Effector memory CD8-positive, alpha-beta T cell (primary cell): ENCODE data around the gene IFNLR1.
A peak's percentile ranks its signal among the peaks of the same experiment; 100 is the strongest.

ENCODE experiments used
- ATAC-seq: fragments of 150-1000 bp; cut with Tn5 transposase; replicated peaks from 2 replicates; pipeline ENCODE4 v1.10.0; 2021; ENCODE audit warnings: mild to moderate bottlenecking, moderate library complexity
- DNase-seq, 3 experiments: peaks; one replicate each; pipeline ENCODE4 v3.0.0; 2021
- H3K27ac Mint-ChIP-seq, 2 donors: one replicate each; pipeline ENCODE4 v1.8.0; 2022; ENCODE audit warnings: mild to moderate bottlenecking in 2 of 2, mixed read lengths in 2 of 2, moderate library complexity in 2 of 2
- H3K27me3 Mint-ChIP-seq, 2 donors: one replicate each; pipeline ENCODE4 v1.8.0; 2022; ENCODE audit warnings: mixed read lengths in 2 of 2
- H3K36me3 Mint-ChIP-seq: one replicate; pipeline ENCODE4 v1.8.0; 2022; ENCODE audit warnings: mild to moderate bottlenecking, moderate library complexity, mixed read lengths; ENCODE audit not compliant: insufficient read depth
- H3K4me1 Mint-ChIP-seq, 2 donors: one replicate each; pipeline ENCODE4 v1.8.0; 2022; ENCODE audit warnings: low read depth in 2 of 2, mixed read lengths in 2 of 2
- H3K4me3 Mint-ChIP-seq, 2 donors: one replicate each; pipeline ENCODE4 v1.8.0; 2022; ENCODE audit warnings: mild to moderate bottlenecking in 2 of 2, mixed read lengths in 2 of 2, moderate library complexity in 2 of 2
- H3K9me3 Mint-ChIP-seq, 2 donors: one replicate each; pipeline ENCODE4 v1.8.0; 2022; ENCODE audit warnings: mixed read lengths in 2 of 2

IFNLR1 gene

GRCh38 chr1:24161270-24161669 lies 25.8 kb downstream of the IFNLR1 start:
- ATAC-seq (no peak), DNase-seq (no peak)
- no peaks in the 10 kb centered on the region for H3K27me3 Mint-ChIP-seq
- H3K27ac Mint-ChIP-seq = peak overlapping the region in 1 of 2 donors; percentile 11
- H3K4me1 Mint-ChIP-seq = no peaks in the 10 kb centered on the region
- no peak overlapping the region for H3K4me3 Mint-ChIP-seq
- H3K36me3 Mint-ChIP-seq = peaks cover 3% of the 10 kb centered on the region
- no peaks in the 10 kb centered on the region for H3K9me3 Mint-ChIP-seq

GRCh38 chr1:24159366-24159765 lies 27.7 kb downstream of the IFNLR1 start:
- Mint-ChIP-seq H3K27me3 (no peaks in the 10 kb centered on the region), H3K9me3 (no peaks in the 10 kb centered on the region), H3K27ac (peak overlapping the region in 1 of 2 donors; percentile 42), H3K4me1 (no peaks in the 10 kb centered on the region), H3K4me3 (no peak overlapping the region), H3K36me3 (peaks cover 4% of the 10 kb centered on the region)
- DNase-seq (no peak), ATAC-seq (no peak)

GRCh38 chr1:24157918-24158481 lies 29.1 kb downstream of the IFNLR1 start:
- H3K27ac Mint-ChIP-seq = no peak overlapping the region
- DNase-seq (no peak), ATAC-seq (no peak)
- no peaks in the 10 kb centered on the region for H3K9me3 Mint-ChIP-seq
- H3K4me3 Mint-ChIP-seq = no peak overlapping the region
- H3K4me1 Mint-ChIP-seq = no peaks in the 10 kb centered on the region
- peaks cover 4% of the 10 kb centered on the region for H3K36me3 Mint-ChIP-seq
- H3K27me3 Mint-ChIP-seq = peaks cover 0 to 6% of the 10 kb centered on the region in 2 donors

GRCh38 chr1:24156542-24157260 lies 30.4 kb downstream of the IFNLR1 start:
- Mint-ChIP-seq H3K36me3 (peaks cover 4% of the 10 kb centered on the region), H3K4me1 (no peaks in the 10 kb centered on the region), H3K27ac (no peak overlapping the region), H3K4me3 (no peak overlapping the region), H3K9me3 (no peaks in the 10 kb centered on the region), H3K27me3 (peaks cover 0 to 19% of the 10 kb centered on the region in 2 donors)
- DNase-seq = no peak
- no peak for ATAC-seq

GRCh38 chr1:24155011-24155782 lies 31.9 kb downstream of the IFNLR1 start:
- Mint-ChIP-seq H3K4me1 (peaks cover 4 to 6% of the 10 kb centered on the region in 2 donors), H3K9me3 (no peaks in the 10 kb centered on the region), H3K4me3 (no peak overlapping the region), H3K36me3 (peaks cover 4% of the 10 kb centered on the region), H3K27ac (no peak overlapping the region), H3K27me3 (peaks cover 4 to 34% of the 10 kb centered on the region in 2 donors)
- no peak for ATAC-seq
- no peak for DNase-seq

GRCh38 chr1:24154215-24154614 lies 32.9 kb downstream of the IFNLR1 start:
- Mint-ChIP-seq H3K4me3 (no peak overlapping the region), H3K36me3 (peaks cover 4% of the 10 kb centered on the region), H3K4me1 (peaks cover 7 to 9% of the 10 kb centered on the region in 2 donors), H3K27ac (no peak overlapping the region), H3K27me3 (peaks cover 6 to 44% of the 10 kb centered on the region in 2 donors), H3K9me3 (no peaks in the 10 kb centered on the region)
- ATAC-seq (no peak), DNase-seq (no peak)

GRCh38 chr1:24152631-24153494 lies 34.2 kb downstream of the IFNLR1 start:
- Mint-ChIP-seq H3K4me3 (no peak overlapping the region), H3K4me1 (peaks cover 7 to 9% of the 10 kb centered on the region in 2 donors), H3K27me3 (peaks cover 13 to 57% of the 10 kb centered on the region in 2 donors), H3K27ac (no peak overlapping the region), H3K36me3 (peaks cover 4% of the 10 kb centered on the region), H3K9me3 (no peaks in the 10 kb centered on the region)
- ATAC-seq (no peak), DNase-seq (no peak)

GRCh38 chr1:24151175-24151533 lies 35.9 kb downstream of the IFNLR1 start:
- H3K9me3 Mint-ChIP-seq = no peaks in the 10 kb centered on the region
- no peaks in the 10 kb centered on the region for H3K36me3 Mint-ChIP-seq
- no peak overlapping the region for H3K4me3 Mint-ChIP-seq

GRCh38 chr1:24150234-24151174 lies 36.6 kb downstream of the IFNLR1 start:
- H3K36me3 Mint-ChIP-seq = no peaks in the 10 kb centered on the region
- peaks cover 7 to 9% of the 10 kb centered on the region in 2 donors for H3K4me1 Mint-ChIP-seq
- ATAC-seq (peak; percentile 98), DNase-seq (peak; percentile 85 to 92 (median 86))
- H3K27me3 Mint-ChIP-seq = peaks cover 31 to 78% of the 10 kb centered on the region in 2 donors
- H3K4me3 Mint-ChIP-seq = peak overlapping the region; percentile 43 to 54
- no peaks in the 10 kb centered on the region for H3K9me3 Mint-ChIP-seq
- no peak overlapping the region for H3K27ac Mint-ChIP-seq

More at GRCh38 chr1:24151175-24151533, 35.9 kb downstream of the IFNLR1 start:
- peaks cover 7 to 9% of the 10 kb centered on the region in 2 donors for H3K4me1 Mint-ChIP-seq
- peaks cover 29 to 72% of the 10 kb centered on the region in 2 donors for H3K27me3 Mint-ChIP-seq
- ATAC-seq (no peak), DNase-seq (no peak)
- no peak overlapping the region for H3K27ac Mint-ChIP-seq

- H3K36me3 Mint-ChIP-seq = peaks cover 2% of the 10 kb centered on the region
- no peak overlapping the region for H3K27ac Mint-ChIP-seq
- no peaks in the 10 kb centered on the region for H3K9me3 Mint-ChIP-seq
- H3K27me3 Mint-ChIP-seq = peaks cover 31 to 81% of the 10 kb centered on the region in 2 donors
- ATAC-seq (no peak), DNase-seq (no peak)
- peak overlapping the region in 1 of 2 donors; percentile 54 for H3K4me3 Mint-ChIP-seq
- peaks cover 7 to 9% of the 10 kb centered on the region in 2 donors for H3K4me1 Mint-ChIP-seq
These were observed 37.2 kb downstream of the IFNLR1 start for GRCh38 chr1:24149866-24150233.

GRCh38 chr1:24147816-24148215 lies 39.3 kb downstream of the IFNLR1 start:
- H3K27me3 Mint-ChIP-seq = peaks cover 43 to 91% of the 10 kb centered on the region in 2 donors
- peaks cover 2% of the 10 kb centered on the region for H3K36me3 Mint-ChIP-seq
- DNase-seq (no peak), ATAC-seq (no peak)
- H3K4me3 Mint-ChIP-seq = no peak overlapping the region
- H3K4me1 Mint-ChIP-seq = peaks cover 8 to 9% of the 10 kb centered on the region in 2 donors
- H3K27ac Mint-ChIP-seq = no peak overlapping the region
- H3K9me3 Mint-ChIP-seq = no peaks in the 10 kb centered on the region

GRCh38 chr1:24147194-24147593 lies 39.9 kb downstream of the IFNLR1 start:
- no peak overlapping the region for H3K27ac Mint-ChIP-seq
- peaks cover 43 to 91% of the 10 kb centered on the region in 2 donors for H3K27me3 Mint-ChIP-seq
- peaks cover 9 to 10% of the 10 kb centered on the region in 2 donors for H3K4me1 Mint-ChIP-seq
- DNase-seq = no peak
- peaks cover 2% of the 10 kb centered on the region for H3K36me3 Mint-ChIP-seq
- no peak for ATAC-seq
- no peaks in the 10 kb centered on the region for H3K9me3 Mint-ChIP-seq
- H3K4me3 Mint-ChIP-seq = no peak overlapping the region
